ENCODE data around the gene UBL7. TPM values are rescaled to one million over a fixed set of nuclear protein-coding genes. Genes with fewer than 3 reads are reported as not detected.
A peak's percentile ranks its signal among the peaks of the same experiment; 100 is the strongest.

UBL7 gene
- total and polyA plus RNA-seq, 2 of the 8 experiments (the other 6 are each of a cell fraction or from before 2014, with no cell fraction given): 71.5 to 183 TPM

DNA sequence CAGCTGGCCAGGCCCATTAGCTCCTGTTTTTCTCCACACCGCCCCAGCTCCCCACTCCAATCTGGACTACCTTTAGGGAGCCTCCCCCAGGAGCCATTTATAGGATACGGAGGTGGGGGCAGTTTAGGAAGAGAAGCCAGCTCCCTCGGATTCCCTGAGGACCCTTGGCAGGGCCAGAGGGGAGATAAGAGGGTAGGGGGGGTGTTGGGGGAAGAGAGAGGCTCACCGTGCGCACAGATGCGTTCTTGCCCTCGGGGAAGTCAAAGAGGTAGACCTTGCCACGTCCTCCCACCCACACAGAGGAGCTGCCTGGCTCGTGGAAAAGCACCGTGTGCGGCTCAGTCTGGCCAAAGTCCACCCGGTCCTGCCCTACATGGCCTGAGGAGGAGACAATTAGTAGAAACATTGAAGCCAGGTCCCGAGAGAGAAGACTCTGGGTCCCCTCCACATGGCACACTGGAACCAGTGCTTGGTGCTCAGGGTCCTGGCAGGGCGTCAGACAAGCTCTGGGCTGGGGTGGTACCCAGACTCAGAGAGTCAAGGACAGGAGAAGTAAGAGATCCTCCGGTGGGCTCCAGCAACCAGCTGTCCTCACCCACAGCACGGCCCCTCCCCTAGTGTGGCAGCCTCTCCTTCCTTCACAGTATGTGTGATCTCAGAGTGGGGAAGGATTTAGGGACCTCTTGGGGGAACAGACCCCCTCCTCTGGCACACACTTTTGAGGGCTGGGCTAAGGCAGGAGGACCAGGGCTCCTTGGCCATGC, 42.2 kb downstream of the UBL7 start:
- Histone ChIP-seq H2AK5ac (ENCODE audit: low read depth, low read length) (no peak overlapping the region), H2AFZ (ENCODE audit: low read length) (no peak overlapping the region), H3K14ac (ENCODE audit: insufficient read length) (no peak overlapping the region), H3K56ac (replicated peaks; ENCODE audit: insufficient read length, low read depth, low read length) (no peak overlapping the region), H3K4ac (replicated peaks; ENCODE audit: insufficient read length, low read depth, low read length) (no peak overlapping the region), H2BK120ac (replicated peaks; ENCODE audit: low read depth, low read length) (no peak overlapping the region), H2BK5ac (ENCODE audit: low read depth, low read length) (no peak overlapping the region), H3K4me1 (replicated peaks in 1 of 4; ENCODE audit: control insufficient read depth in 3 of 4, insufficient read depth in 4 of 4, low read length in 3 of 4) (peaks cover 7 to 26% (median 20%) of the 10 kb centered on the region in 4 experiments), H4K20me1 (replicated peaks in 1 of 2; ENCODE audit: control insufficient read depth in 1 of 2, insufficient read depth in 2 of 2, low read length in 2 of 2) (peaks cover 6 to 18% of the 10 kb centered on the region in 2 experiments), H3K36me3 (ENCODE audit: control insufficient read depth in 2 of 4, insufficient read depth in 4 of 4, low read length in 3 of 4) (peaks cover 0 to 7% (median under 1%) of the 10 kb centered on the region in 4 experiments; a peak in 3 of 8 replicates), H3K27ac (ENCODE audit: low read depth, low read length) (no peak overlapping the region), H2BK15ac (ENCODE audit: low read length) (no peak overlapping the region), H2BK20ac (ENCODE audit: low read length) (no peak overlapping the region), H3K79me1 (ENCODE audit: low read depth, low read length) (peaks cover 9% of the 10 kb centered on the region), H3K27me3 (replicated peaks in 1 of 4; ENCODE audit: control insufficient read depth in 3 of 4, extremely low read depth in 1 of 4, insufficient read depth in 3 of 4, low read length in 3 of 4) (no peaks in the 10 kb centered on the region), H3K18ac (ENCODE audit: extremely low read depth, low read length) (no peak overlapping the region), H2BK12ac (ENCODE audit: low read depth, low read length) (no peak overlapping the region), H3K4me3 (ENCODE audit: extremely low read depth in 1 of 4, insufficient read depth in 2 of 4, low read depth in 3 of 4, low read length in 4 of 4) (no peak overlapping the region), H3K23me2 (ENCODE audit: low read depth, low read length) (peaks cover 3% of the 10 kb centered on the region; the same call in 1 of the 2 replicates), H4K91ac (replicated peaks; ENCODE audit: insufficient read length, low read length) (no peak overlapping the region), H4K5ac (ENCODE audit: insufficient read length, low read depth, low read length) (no peak overlapping the region), H3K9me3 (ENCODE audit: insufficient read depth in 2 of 2, low read depth in 1 of 2, low read length in 1 of 2) (no peaks in the 10 kb centered on the region), H3K79me2 (ENCODE audit: control insufficient read depth in 1 of 2, insufficient read depth in 2 of 2, low read length in 2 of 2) (0 out of 4 replicates have a peak, but pooled peaks cover 0 to 6% of the 10 kb centered on the region in 2 experiments), H3K4me2 (ENCODE audit: insufficient read depth in 1 of 2, low read depth in 2 of 2, low read length in 2 of 2) (no peak overlapping the region), H3K23ac (ENCODE audit: insufficient read length) (no peak overlapping the region), H3K9ac (replicated peaks in 1 of 4; ENCODE audit: extremely low read depth in 1 of 4, low read depth in 3 of 4, low read length in 3 of 4) (no peak overlapping the region), H4K8ac (ENCODE audit: extremely low read depth, insufficient read depth, low read length) (peak overlapping the region; percentile 3; the same call in 1 of the 2 replicates)
- WGBS, 2 experiments (ENCODE audit: extremely low coverage in 1 of 2, insufficient coverage in 1 of 2, insufficient read length in 1 of 2, insufficient replicate concordance in 2 of 2, low coverage in 1 of 2, low lambda C conversion rate in 2 of 2, missing lambda C conversion rate in 1 of 2): 87% methylated on average over 12 of the region's 16 CpGs; no CpG with 5 or more reads in 1 of the 2 experiments
- ChIA-PET POLR2A (ENCODE audit: partially characterized antibody) (interaction anchor here (1.7 to 3.3 kb wide), 2 partner anchors 7 to 13 kb away, joined by 5 to 8 read pairs; no protein-coding TSS in a partner anchor), CTCF (ENCODE audit: partially characterized antibody) (interaction anchor here (0.7 to 41.3 kb wide), 9 partner anchors 8 to 39 kb away, joined by 3 to 1311 read pairs (median 5); partner anchors contain the start of gene CYP11A1)
- FAIRE-seq (no peak), DNase-seq (ENCODE audit: low read depth in 1 of 2, low spot score in 2 of 2) (no peak)
- no peak for TF ChIP-seq CBX5 (IDR thresholded peaks at IDR 0.05; ENCODE audit: low read depth, low read length)
- TF ChIP-seq TBP (IDR thresholded peaks at IDR 0.05; ENCODE audit: low read depth, low read length): no peak
- TF ChIP-seq, protein P1, sequence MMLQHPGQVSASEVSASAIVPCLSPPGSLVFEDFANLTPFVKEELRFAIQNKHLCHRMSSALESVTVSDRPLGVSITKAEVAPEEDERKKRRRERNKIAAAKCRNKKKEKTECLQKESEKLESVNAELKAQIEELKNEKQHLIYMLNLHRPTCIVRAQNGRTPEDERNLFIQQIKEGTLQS (IDR thresholded peaks at IDR 0.05; ENCODE audit: insufficient read depth, low read depth, low read length): no peak
- no peak for TF ChIP-seq TAF1 (IDR thresholded peaks at IDR 0.05; ENCODE audit: low read depth, low read length)
- no peak for TF ChIP-seq EGR1 (IDR thresholded peaks at IDR 0.05; ENCODE audit: borderline replicate concordance, low read depth, low read length)
- TF ChIP-seq SAP30 (IDR thresholded peaks at IDR 0.05; ENCODE audit: insufficient read depth, insufficient replicate concordance, low read length): no peak
- no peak for TF ChIP-seq CBX8 (IDR thresholded peaks at IDR 0.05; ENCODE audit: borderline replicate concordance, low read depth, low read length)
- TF ChIP-seq ASH2L (IDR thresholded peaks at IDR 0.05; ENCODE audit: low read length): no peak
- TF ChIP-seq ZNF274 (IDR thresholded peaks at IDR 0.05; ENCODE audit: borderline replicate concordance, extremely low read depth, low read length): no peak
- TF ChIP-seq EZH2 (IDR thresholded peaks at IDR 0.05; ENCODE audit: low read depth, low read length, severe bottlenecking): no peak
- TF ChIP-seq HDAC6 (IDR thresholded peaks at IDR 0.05; ENCODE audit: low read depth, low read length): no peak
- no peak for TF ChIP-seq TEAD4 (IDR thresholded peaks at IDR 0.05; ENCODE audit: low read depth, low read length)

Data from H1 (cell line).